OCI-LY1 (cell line): Measurements from ENCODE around the gene CACNA2D3.

Experiments
- EZH2 ChIP-seq: fragments of 200-600 bp; sonication (generic), shearing (Covaris generic); IDR thresholded peaks from 2 replicates; pipeline ENCODE4 v1.8.0; 2017; ENCODE audit warnings: borderline replicate concordance, mixed run types, mild to moderate bottlenecking, antibody characterized with exemption, low read length, moderate library complexity, mixed read lengths
- TF ChIP-seq, protein P1 (sequence below): fragments of 200-600 bp; sonication (generic), shearing (Covaris generic); IDR thresholded peaks from 2 replicates; pipeline ENCODE4 v1.5.1; 2017; ENCODE audit warnings: mild to moderate bottlenecking, antibody characterized with exemption, low read length, moderate library complexity, mixed read lengths

- TF ChIP-seq, protein P1, sequence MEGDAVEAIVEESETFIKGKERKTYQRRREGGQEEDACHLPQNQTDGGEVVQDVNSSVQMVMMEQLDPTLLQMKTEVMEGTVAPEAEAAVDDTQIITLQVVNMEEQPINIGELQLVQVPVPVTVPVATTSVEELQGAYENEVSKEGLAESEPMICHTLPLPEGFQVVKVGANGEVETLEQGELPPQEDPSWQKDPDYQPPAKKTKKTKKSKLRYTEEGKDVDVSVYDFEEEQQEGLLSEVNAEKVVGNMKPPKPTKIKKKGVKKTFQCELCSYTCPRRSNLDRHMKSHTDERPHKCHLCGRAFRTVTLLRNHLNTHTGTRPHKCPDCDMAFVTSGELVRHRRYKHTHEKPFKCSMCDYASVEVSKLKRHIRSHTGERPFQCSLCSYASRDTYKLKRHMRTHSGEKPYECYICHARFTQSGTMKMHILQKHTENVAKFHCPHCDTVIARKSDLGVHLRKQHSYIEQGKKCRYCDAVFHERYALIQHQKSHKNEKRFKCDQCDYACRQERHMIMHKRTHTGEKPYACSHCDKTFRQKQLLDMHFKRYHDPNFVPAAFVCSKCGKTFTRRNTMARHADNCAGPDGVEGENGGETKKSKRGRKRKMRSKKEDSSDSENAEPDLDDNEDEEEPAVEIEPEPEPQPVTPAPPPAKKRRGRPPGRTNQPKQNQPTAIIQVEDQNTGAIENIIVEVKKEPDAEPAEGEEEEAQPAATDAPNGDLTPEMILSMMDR: no peak
- TF ChIP-seq EZH2: no peak
Observed at GRCh38 chr3:54575618-54575960, 453.2 kb downstream of the CACNA2D3 start.
